Stimulated activated CD8-positive, alpha-beta memory T cell treated with anti-CD3 and anti-CD28 coated beads, Interleukin-15, amount 100 ng/mL, for 24 hours (primary cell): ENCODE results near the gene EIF3I.

Experiments
- DNase-seq: peaks from one replicate; pipeline ENCODE4 v3.0.0-alpha.2; 2020; ENCODE audit warnings: low read depth

The EIF3I gene

GRCh38 chr1:32266921-32267591 lies 44.8 kb downstream of the EIF3I start:
- no peak for DNase-seq

- DNase-seq, result no peak
Observed at GRCh38 chr1:32269744-32270143, 47.5 kb downstream of the EIF3I start.

GRCh38 chr1:32272557-32273390 lies 50.6 kb downstream of the EIF3I start:
- no peak for DNase-seq

- no peak for DNase-seq
Observed at GRCh38 chr1:32273391-32274208, 51.4 kb downstream of the EIF3I start.

GRCh38 chr1:32274646-32275340 lies 52.6 kb downstream of the EIF3I start:
- no peak for DNase-seq

- no peak for DNase-seq
Observed at GRCh38 chr1:32275424-32275823, 53.2 kb downstream of the EIF3I start.

- no peak for DNase-seq
Observed at GRCh38 chr1:32276032-32276782, 54.0 kb downstream of the EIF3I start.
